Measurements from ENCODE around the gene MVB12B. TPM values are rescaled to one million over a fixed set of nuclear protein-coding genes. Genes with fewer than 3 reads are reported as not detected.

MVB12B gene
- total RNA-seq, 1 experiment from 2014 or later = 10.9 TPM

GRCh38 chr9:126304971-126305320 is 21.7 kb upstream of the MVB12B start:
- Histone ChIP-seq H3K27ac (ENCODE audit: low read depth, low read length) (no peak overlapping the region), H3K79me2 (ENCODE audit: insufficient read depth, low read length) (no peaks in the 10 kb centered on the region), H3K4me2 (ENCODE audit: low read length) (no peak overlapping the region), H3K4me1 (ENCODE audit: control insufficient read depth in 1 of 2, insufficient read depth in 2 of 2, low read length in 2 of 2) (peaks cover 0 to 8% of the 10 kb centered on the region in 2 experiments; a peak in 3 of 4 replicates), H2AFZ (ENCODE audit: low read depth, low read length, poor library complexity, severe bottlenecking) (no peak overlapping the region), H3K9me2 (ENCODE audit: insufficient read depth) (no peaks in the 10 kb centered on the region), H4K20me1 (ENCODE audit: insufficient read depth) (no peaks in the 10 kb centered on the region), H3K9me3 (ENCODE audit: control insufficient read depth in 1 of 2, insufficient read depth in 1 of 2, low read depth in 1 of 2, low read length in 2 of 2) (no peaks in the 10 kb centered on the region), H3K9ac (ENCODE audit: low read length) (no peak overlapping the region), H3K4me3 (replicated peaks in 1 of 2; ENCODE audit: low read depth in 1 of 2, low read length in 2 of 2) (no peak overlapping the region), H3K27me3 (ENCODE audit: insufficient read depth, low read length) (no peaks in the 10 kb centered on the region), H3K36me3 (ENCODE audit: control insufficient read depth in 1 of 2, insufficient read depth in 2 of 2, low read length in 2 of 2) (no peaks in the 10 kb centered on the region)
- intact Hi-C loops (cut with micrococcal nuclease) = loop anchor here (5.0 kb wide), 1 partner anchor 898 kb away; no protein-coding TSS in a partner anchor
- TF ChIP-seq JUND (IDR thresholded peaks at IDR 0.05) (no peak), RAD21 (IDR thresholded peaks at IDR 0.05; ENCODE audit: low read depth) (no peak)
- POLR2A ChIA-PET = no interaction called here
- ATAC-seq (no peak), DNase-seq (ENCODE audit: low read depth, low spot score) (no peak)
- no TSS peak for BruUV-seq (replicated peaks)
- CTCF ChIA-PET = interaction anchor here (2.4 kb wide), 1 partner anchor 94 kb away, joined by 8 read pairs; no protein-coding TSS in a partner anchor
- RAD21 ChIA-PET (ENCODE audit: low non-redundant PET in 1 of 2, low total read pairs in 2 of 2, uncharacterized antibody in 2 of 2, unreplicated experiment in 2 of 2) = no interaction called here

- Histone ChIP-seq H3K27me3 (ENCODE audit: insufficient read depth, low read length) (no peaks in the 10 kb centered on the region), H3K9me3 (ENCODE audit: control insufficient read depth in 1 of 2, insufficient read depth in 1 of 2, low read depth in 1 of 2, low read length in 2 of 2) (no peaks in the 10 kb centered on the region), H4K20me1 (ENCODE audit: insufficient read depth) (no peaks in the 10 kb centered on the region), H3K9me2 (ENCODE audit: insufficient read depth) (no peaks in the 10 kb centered on the region), H2AFZ (ENCODE audit: low read depth, low read length, poor library complexity, severe bottlenecking) (no peak overlapping the region), H3K79me2 (ENCODE audit: insufficient read depth, low read length) (no peaks in the 10 kb centered on the region), H3K36me3 (ENCODE audit: control insufficient read depth in 1 of 2, insufficient read depth in 2 of 2, low read length in 2 of 2) (no peaks in the 10 kb centered on the region), H3K9ac (ENCODE audit: low read length) (no peak overlapping the region), H3K4me3 (replicated peaks in 1 of 2; ENCODE audit: low read depth in 1 of 2, low read length in 2 of 2) (no peak overlapping the region), H3K4me1 (ENCODE audit: control insufficient read depth in 1 of 2, insufficient read depth in 2 of 2, low read length in 2 of 2) (peaks cover 0 to 8% of the 10 kb centered on the region in 2 experiments; a peak in 3 of 4 replicates), H3K27ac (ENCODE audit: low read depth, low read length) (no peak overlapping the region), H3K4me2 (ENCODE audit: low read length) (no peak overlapping the region)
- CTCF ChIA-PET = no interaction called here
- BruUV-seq (replicated peaks) = no TSS peak
- RAD21 ChIA-PET (ENCODE audit: low non-redundant PET in 1 of 2, low total read pairs in 2 of 2, uncharacterized antibody in 2 of 2, unreplicated experiment in 2 of 2) = no interaction called here
- ATAC-seq (no peak), DNase-seq (ENCODE audit: low read depth, low spot score) (no peak)
- intact Hi-C loops (cut with micrococcal nuclease) = no loop called here
- POLR2A ChIA-PET = no interaction called here
- no peak for TF ChIP-seq ZNF274 (IDR thresholded peaks at IDR 0.05; ENCODE audit: low read depth, low read length)
- no peak for TF ChIP-seq CEBPB (IDR thresholded peaks at IDR 0.05; ENCODE audit: low read depth)
- no peak for TF ChIP-seq EZH2 (IDR thresholded peaks at IDR 0.05)
- TF ChIP-seq JUND (IDR thresholded peaks at IDR 0.05) = no peak
- no peak for TF ChIP-seq CBX3 (IDR thresholded peaks at IDR 0.05; ENCODE audit: low read depth)
- TF ChIP-seq YY1 (IDR thresholded peaks at IDR 0.05; ENCODE audit: extremely low read depth, insufficient replicate concordance, low read depth, low read length) = no peak
- TF ChIP-seq EZH2phosphoT487 (IDR thresholded peaks at IDR 0.05; ENCODE audit: borderline replicate concordance) = no peak
- no peak for TF ChIP-seq POLR2A (IDR thresholded peaks at IDR 0.05; ENCODE audit: borderline replicate concordance, extremely low read depth, insufficient read depth, insufficient read length)
- no peak for TF ChIP-seq ZFX (IDR thresholded peaks at IDR 0.05)
- TF ChIP-seq SRF (IDR thresholded peaks at IDR 0.05; ENCODE audit: low read depth) = no peak
- no peak for TF ChIP-seq POLR2AphosphoS5 (IDR thresholded peaks at IDR 0.05; ENCODE audit: low read depth, low read length)
- no peak for TF ChIP-seq MAX (IDR thresholded peaks at IDR 0.05)
- TF ChIP-seq RAD21 (IDR thresholded peaks at IDR 0.05; ENCODE audit: low read depth) = no peak
- TF ChIP-seq EGR1 (IDR thresholded peaks at IDR 0.05; ENCODE audit: low read depth) = no peak
- TF ChIP-seq ZBTB33 (IDR thresholded peaks at IDR 0.05; ENCODE audit: extremely low read depth, insufficient replicate concordance, low read length) = no peak
- TF ChIP-seq CTCF (IDR thresholded peaks at IDR 0.05 in 2 of 3, conservative IDR thresholded peaks at IDR 0.05 in 1 of 3; ENCODE audit: borderline replicate concordance in 1 of 3, insufficient read depth in 1 of 3, low read depth in 2 of 3, low read length in 2 of 3) = no peak
- TF ChIP-seq ATF3 (IDR thresholded peaks at IDR 0.05) = no peak
- no peak for TF ChIP-seq SIN3A (IDR thresholded peaks at IDR 0.05; ENCODE audit: low read depth)
Observed at GRCh38 chr9:126306071-126306647, 20.5 kb upstream of the MVB12B start.

Measured in HCT116 (cell line).